GM18526 (cell line): ENCODE measurements around the gene CA5B.

ENCODE experiments used
- POLR2A ChIP-seq: IDR thresholded peaks from 3 replicates; pipeline ENCODE4 v1.6.1; 2011; ENCODE audit not compliant: insufficient read length; ENCODE audit errors: extremely low read depth

The CA5B gene

GRCh38 chrX:15737959-15738902, at the start of gene CA5B:
TSS of gene CA5B (plus strand) at chrX:15738270. CDS start at chrX:15750024, 11,754 bp downstream.
- no peak for TF ChIP-seq POLR2A

GRCh38 chrX:15694941-15695451, 43.1 kb upstream of the CA5B start:
- no peak for TF ChIP-seq POLR2A

GRCh38 chrX:15696516-15696915, 41.6 kb upstream of the CA5B start:
- TF ChIP-seq POLR2A: no peak

- TF ChIP-seq POLR2A: no peak
These were observed 35.3 kb upstream of the CA5B start for GRCh38 chrX:15702488-15703371.

- no peak for TF ChIP-seq POLR2A
These were observed 23.5 kb upstream of the CA5B start for GRCh38 chrX:15714529-15714928.

GRCh38 chrX:15718283-15718970, 19.6 kb upstream of the CA5B start:
- no peak for TF ChIP-seq POLR2A

- TF ChIP-seq POLR2A: no peak
These were observed 18.6 kb upstream of the CA5B start for GRCh38 chrX:15719324-15719968.

GRCh38 chrX:15721911-15722310, 16.2 kb upstream of the CA5B start:
- TF ChIP-seq POLR2A: no peak

- no peak for TF ChIP-seq POLR2A
These were observed 14.1 kb upstream of the CA5B start for GRCh38 chrX:15723887-15724517.

GRCh38 chrX:15724911-15725310, 13.2 kb upstream of the CA5B start:
- no peak for TF ChIP-seq POLR2A

GRCh38 chrX:15737190-15737958, 696 bp upstream of the CA5B start:
- no peak for TF ChIP-seq POLR2A

GRCh38 chrX:15739886-15740285, 1.8 kb downstream of the CA5B start:
- no peak for TF ChIP-seq POLR2A

- TF ChIP-seq POLR2A: no peak
These were observed 6.3 kb downstream of the CA5B start for GRCh38 chrX:15744181-15744867.
